ENCODE measurements around the gene MAP2K6. TPM values are rescaled to one million over a fixed set of nuclear protein-coding genes. Genes with fewer than 3 reads are reported as not detected.

The MAP2K6 gene
- total RNA-seq, 1 donor from 2014 or later, result 3.8 TPM

DNA sequence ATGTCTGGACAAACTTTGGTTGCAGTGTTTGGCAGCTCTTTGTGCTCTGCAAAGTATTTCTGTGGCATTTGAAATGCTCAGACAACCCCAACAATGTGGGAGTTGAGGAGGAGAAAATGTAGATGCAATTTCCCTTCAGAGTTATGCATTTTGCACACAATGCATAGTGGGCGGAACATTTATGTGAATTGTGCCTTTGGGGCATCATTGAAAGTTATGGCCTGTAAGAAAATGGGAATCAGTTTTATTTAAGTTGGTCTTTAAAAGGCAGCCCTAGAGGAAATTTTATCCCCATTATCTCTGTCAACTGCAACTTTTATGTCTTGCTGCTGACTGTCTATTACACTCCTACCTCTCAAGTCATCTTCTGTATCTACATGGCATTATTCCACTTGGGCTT, 176.2 kb downstream of the MAP2K6 start:
- DNase-seq (ENCODE audit: missing footprints), result no peak
- no peak for ATAC-seq
- intact Hi-C loops (cut with DNase I), result no loop called here

DNA sequence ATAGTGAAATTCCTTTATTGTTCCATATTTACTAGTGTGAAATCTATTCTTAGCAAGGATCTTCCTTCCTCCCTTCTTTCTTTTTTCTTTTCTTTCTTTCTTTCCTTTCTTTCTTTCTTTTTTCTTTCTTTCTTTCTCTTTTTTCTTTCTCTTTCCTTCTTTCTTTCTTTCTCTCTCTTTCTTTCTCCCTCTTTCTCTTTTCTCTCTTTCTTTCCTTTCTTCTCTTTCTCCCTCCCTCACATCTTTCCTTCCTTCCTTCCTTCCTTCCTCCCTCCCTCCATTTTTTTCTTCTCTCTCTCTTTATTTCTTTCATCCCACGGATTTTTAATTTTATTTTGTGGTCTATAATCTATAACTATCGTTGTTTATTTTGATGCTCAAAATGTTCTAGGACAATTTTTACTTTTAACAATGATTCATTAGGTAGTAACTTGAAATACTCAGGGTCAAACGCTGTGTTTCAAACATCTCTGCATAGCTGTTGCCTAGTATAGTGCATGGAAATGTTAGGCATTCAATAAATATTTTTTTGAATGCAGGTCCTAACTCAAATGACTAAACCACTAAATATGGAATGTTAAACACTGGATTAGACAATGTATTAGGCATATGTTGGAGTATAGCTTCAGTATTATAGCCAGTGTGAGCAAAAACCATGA, 178.3 kb downstream of the MAP2K6 start:
- intact Hi-C loops (cut with DNase I), result no loop called here
- DNase-seq (ENCODE audit: missing footprints) (no peak), ATAC-seq (no peak)

DNA sequence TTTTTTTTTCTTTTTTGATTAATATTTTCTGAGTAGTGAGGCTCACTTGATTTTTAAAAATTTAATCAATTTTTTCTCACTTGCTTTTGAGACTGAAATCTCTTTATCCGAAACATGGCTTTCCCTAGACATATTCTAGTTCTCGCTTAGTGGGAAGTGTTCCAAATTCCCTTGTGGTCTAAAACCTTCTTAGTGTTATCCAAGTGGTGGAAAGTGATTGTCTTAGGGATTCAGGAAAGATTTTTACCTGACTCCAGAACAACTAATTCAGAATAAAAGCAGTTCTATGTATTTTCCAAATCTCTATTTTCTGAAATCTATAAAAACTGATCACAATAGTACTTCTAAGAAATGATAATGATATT, 178.8 kb downstream of the MAP2K6 start:
- DNase-seq (ENCODE audit: missing footprints) (no peak), ATAC-seq (no peak)
- intact Hi-C loops (cut with DNase I), result no loop called here

GRCh38 chr17:69593716-69594115, 179.2 kb downstream of the MAP2K6 start:
- intact Hi-C loops (cut with DNase I), result no loop called here
- DNase-seq (ENCODE audit: missing footprints) (no peak), ATAC-seq (no peak)

GRCh38 chr17:69594641-69595040, 180.1 kb downstream of the MAP2K6 start:
- DNase-seq (ENCODE audit: missing footprints), result no peak
- intact Hi-C loops (cut with DNase I), result no loop called here
- ATAC-seq, result no peak

DNA sequence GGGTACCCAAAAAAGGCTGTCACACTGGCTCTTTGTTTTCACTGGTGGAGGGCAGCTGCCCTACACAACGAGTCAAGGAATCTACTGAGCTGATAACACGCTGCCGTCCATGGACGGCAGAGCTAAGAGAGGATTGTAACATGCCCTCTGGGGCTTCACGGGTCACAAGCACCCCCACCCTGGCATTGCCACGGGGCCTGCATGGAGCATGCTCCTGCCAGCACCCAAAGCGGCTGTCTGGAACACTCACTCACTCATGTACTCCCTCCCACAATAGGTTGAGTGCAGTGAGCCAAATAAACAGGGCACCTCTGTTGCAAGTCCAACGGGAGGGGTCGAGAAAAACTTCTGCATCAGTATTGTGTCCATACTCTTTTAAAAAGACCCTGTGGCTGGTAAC, 181.6 kb downstream of the MAP2K6 start:
- DNase-seq (ENCODE audit: missing footprints), result no peak
- intact Hi-C loops (cut with DNase I), result no loop called here
- no peak for ATAC-seq

DNA sequence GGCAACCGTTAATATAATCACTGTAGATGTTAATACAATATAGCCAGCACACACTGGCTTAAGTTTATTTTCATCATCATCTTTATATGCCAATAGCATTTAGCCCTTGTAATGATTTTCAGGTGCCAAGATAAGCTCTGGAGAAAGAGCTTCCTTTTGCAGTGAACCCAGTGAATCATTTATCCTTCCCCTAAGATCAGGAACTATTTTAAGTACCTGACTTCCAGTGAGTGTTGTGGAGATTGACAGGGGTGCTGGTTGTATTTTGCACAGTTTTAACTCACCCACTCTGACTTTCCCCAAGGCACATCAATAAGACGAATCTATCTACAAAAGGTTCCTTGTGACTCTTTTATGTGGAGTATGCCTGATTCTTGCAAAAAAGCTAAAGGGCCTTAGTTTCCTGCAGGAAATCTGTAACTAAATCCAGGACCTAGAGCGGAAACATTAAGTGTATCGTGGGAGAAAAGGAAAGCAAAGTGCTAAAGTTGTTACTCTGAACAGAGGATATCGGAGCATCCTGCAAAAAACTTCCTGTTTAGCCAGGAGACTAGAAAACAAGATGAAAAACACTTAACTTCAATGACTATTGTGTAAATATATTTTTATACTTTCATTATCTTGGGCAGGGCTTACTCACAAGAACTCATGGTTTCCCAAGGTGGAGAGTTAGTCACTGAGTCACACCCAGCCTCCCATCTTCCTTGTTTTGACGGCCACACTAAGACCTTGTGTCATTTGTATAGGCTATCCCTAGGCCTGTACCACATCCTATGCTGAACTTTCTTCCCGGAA, 183.6 kb downstream of the MAP2K6 start:
- no peak for ATAC-seq
- intact Hi-C loops (cut with DNase I), result no loop called here
- DNase-seq (ENCODE audit: missing footprints), result no peak

DNA sequence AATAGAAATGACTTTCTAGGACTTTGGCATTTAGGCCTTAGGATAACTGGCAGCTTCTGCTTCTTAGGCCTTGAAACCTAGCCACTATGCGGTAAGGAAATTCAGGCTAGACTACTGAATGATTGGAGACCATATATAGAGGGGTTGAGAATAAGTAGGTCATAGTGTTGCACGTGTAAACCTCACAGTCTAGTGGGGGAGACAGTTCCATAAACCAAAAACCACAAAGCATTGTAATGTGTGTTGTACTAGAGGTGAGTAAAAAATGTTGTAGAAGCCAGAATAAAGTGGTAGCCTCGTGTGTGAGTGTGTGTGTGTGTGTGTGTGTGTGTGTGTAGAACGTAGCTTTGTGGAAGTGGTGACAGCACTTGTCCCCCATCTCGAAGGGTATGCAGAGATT, 188.5 kb downstream of the MAP2K6 start:
- DNase-seq (ENCODE audit: missing footprints) (no peak), ATAC-seq (no peak)
- intact Hi-C loops (cut with DNase I), result no loop called here

Other genes starting within 250 kb of the MAP2K6 start
- gene ABCA10, start 185.9 kb upstream of the MAP2K6 start, total RNA-seq, result 7.1 TPM
- gene ABCA5, start 87.6 kb upstream of the MAP2K6 start, total RNA-seq, result 19.3 TPM